GM19240 (cell line): Measurements from ENCODE around the gene CCDC136.
A peak's percentile ranks its signal among the peaks of the same experiment; 100 is the strongest.

Source experiments
- DNase-seq: peaks from one replicate; pipeline ENCODE4 v3.0.0; 2011; ENCODE audit warnings: low spot score; ENCODE audit not compliant: insufficient read length

Gene CCDC136

DNA sequence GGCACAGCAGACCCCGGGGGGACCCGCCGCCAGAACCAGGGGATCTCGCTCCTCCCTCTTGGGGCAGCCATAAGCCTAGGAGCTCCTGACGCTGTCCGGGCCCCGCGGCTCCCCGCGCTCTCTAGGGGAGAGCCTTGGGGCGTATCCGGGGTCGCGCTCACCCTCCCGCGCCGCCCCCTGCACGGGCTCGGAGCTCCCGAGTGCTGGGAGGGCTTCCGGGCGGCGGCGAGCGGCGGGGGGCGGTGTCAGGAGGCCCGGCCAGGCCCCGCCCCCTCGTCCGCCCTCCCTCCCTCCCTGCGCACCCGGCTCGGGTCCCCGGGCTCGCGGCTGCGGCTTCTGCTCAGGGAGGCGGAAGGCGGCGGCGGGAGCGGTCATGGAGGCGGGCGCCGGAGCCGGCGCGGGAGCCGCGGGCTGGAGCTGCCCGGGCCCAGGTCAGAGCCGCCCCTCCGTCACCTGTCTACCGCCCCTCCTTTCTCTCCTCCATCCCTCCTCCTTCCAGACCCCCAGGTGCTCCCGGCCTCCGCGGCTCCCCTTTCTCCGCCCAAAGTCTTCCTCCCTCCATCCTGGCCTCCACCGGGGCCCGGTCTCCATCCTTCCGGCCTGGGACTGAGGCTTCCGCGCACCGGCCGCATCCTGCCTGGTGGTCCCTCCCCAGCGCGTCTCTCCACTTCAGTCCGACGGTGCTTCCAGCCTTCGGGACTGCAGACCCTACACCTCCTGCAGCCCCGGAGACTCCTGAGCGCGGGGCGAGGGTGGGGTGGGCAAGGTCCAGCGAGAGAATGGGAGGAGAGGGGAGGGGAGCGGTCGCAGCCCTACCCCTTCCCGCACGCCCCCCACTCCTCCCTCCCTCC is at the start of gene CCDC136:
Gene CCDC136, plus strand, starts transcription at position 848 of the 851 bp plus-strand sequence. CDS start 444 bp downstream, outside the sequence.
- DNase-seq = peak; percentile 73

DNA sequence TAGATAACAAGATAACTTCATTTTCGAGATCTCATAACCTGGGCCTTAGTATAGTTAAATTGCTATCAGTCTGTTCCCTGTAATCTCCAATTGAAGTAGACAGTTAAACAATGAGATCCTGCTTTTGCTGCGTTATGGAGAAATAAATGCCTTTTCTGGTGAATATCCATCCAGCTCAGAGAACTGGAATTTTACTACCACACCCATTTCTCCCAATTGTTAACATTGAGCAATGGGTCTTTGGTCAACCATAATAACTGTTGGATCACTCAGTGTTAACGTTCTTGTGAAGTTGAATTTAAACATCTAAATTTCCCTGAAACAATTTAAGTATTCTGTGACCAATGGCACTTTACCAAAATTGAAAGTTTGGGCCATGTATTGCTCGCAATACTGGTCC is 49.6 kb upstream of the CCDC136 start:
- DNase-seq = no peak

DNA sequence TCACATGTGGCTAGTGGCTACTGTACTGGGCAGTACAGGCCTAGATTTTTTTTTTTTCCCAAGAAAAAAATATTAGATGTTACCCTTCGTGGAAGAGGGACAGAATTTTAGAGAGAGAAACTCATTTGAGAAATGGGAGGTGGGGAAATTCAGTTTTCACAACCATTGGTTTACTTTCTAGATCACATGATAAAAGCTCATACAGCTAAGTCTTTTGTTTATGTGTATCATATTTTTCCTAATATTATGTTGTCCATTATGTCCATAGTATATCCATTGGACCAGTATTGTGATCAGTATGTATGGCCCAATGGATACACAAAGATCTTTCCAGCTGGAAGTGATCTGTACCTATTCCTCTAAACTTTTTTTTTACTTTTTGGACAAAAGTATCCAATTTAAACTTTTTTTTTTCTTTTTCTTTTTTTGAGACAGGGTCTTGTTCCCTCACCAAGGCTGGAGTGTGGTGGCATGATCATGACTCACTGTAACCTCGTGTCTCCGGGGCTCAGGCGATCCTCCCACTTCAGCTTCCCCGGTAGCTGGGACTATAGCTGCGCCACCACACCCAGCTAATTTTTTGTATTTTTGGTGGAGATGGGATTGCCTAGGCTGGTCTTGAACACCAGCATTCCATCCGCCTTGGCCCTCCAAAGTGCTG is 48.5 kb upstream of the CCDC136 start:
- DNase-seq = no peak

DNA sequence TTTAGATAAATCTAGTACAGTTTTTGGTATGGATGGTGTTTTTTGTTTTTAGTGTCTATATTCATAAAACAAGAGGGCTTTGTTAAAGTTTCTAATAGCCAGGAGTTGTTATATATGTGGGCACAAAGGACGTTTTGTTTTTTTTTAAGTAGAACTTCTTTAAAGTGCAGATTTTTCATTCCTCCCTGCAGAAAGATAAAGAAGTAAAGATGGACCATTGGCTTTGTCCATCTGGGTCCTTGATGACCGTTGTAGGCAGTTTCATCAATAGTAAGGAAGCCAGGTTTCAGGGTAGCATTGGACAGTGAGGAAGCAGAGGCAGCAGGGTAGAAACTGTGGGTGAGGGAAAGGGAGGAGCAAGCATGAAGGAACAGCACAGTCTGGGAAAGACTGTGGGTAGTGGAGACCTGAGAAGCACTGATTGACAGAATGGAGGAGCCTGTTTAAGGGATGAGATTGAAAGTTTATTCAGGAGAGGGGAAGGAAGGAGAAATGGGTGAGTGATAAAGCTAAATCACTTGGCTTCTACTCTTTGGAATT is 47.3 kb upstream of the CCDC136 start:
- DNase-seq = no peak

GRCh38 chr7:128745706-128746105 is 46.1 kb upstream of the CCDC136 start:
- no peak for DNase-seq

- no peak for DNase-seq
These were observed 44.3 kb upstream of the CCDC136 start for GRCh38 chr7:128747327-128748079.

DNA sequence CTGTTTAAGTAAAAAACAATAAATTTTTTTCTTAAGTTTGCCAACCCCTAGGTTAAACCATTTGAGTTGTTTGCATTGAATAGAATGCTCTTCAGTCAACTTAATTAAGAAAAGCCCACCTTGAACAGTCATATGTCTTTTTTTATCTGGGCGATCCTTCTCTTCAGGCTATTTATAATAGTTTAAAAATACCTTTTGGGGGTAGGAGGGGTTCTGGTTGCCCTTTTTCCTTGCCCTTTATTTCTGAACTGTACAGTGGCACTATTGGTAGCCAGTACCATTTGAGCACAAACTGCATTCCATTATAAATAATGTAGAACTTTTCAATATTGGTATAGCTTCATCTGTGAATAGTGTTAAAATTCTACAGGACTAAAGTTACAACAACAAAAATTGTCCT is 39.5 kb upstream of the CCDC136 start:
- DNase-seq = no peak

DNA sequence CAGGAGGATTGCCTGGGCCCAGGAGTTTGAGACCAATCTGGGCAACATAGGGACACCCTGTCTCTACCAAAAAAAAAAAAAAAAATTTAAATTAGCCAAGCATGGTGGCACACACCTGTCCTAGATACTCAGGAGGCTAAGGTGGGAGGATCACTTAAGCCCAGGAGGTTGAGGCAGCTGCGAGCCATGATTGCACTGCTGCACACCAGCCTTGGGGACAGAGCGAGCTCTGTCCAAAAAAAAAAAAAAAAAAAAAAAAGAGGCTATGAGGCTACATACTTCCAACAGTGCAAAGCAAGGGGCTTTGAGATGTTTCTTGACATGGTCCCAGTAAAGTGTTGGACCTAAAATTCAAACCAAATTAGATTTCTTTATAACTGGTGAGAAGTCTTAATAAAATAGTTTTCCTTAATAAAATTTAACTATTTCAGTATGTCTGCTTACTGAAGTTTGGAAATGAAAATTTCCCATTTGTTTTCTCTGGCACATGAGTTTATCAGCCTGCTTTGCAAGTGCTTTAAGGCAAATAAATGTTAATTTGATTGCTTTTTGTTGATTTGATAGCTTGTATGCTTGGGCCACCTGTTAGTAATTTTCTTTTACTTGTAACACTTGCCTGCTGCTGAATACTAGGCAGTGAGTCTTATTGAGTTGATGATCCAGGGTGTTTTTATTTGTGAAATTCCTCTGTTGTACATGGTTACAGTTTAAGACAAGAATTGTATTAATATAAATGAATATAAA is 36.5 kb upstream of the CCDC136 start:
- no peak for DNase-seq

DNA sequence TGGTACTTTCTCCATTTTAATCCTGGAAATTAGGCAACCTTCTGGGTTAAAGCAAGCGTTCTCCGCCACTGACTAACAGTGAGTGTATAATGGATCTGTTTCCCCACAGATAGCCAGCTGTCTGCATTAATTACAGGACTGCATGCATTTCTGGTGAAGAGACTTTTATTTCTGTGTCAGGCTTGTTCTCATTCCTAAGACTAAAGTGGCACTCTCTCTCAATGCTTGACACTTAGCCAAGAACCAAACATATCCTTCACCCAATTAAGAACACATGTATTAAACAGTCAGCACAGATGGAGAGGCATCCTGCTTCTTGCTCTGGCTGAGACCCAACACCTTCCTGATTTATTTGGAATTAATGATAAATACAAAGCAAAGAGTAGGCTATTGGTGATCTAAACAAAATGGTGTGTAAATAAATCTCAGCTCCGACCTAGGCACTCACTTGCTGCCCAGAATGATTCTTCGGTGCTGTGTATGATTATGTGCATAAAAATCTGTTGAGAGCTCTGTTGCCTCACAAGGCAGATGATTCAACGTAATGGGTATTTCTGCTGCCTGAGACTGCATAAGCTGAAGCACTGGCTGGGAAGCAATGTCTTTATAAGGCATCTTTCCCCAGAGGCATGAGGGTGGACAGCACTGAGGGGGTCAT is 35.8 kb upstream of the CCDC136 start:
- no peak for DNase-seq

- DNase-seq = no peak
These were observed 34.6 kb upstream of the CCDC136 start for GRCh38 chr7:128757203-128757602.

DNA sequence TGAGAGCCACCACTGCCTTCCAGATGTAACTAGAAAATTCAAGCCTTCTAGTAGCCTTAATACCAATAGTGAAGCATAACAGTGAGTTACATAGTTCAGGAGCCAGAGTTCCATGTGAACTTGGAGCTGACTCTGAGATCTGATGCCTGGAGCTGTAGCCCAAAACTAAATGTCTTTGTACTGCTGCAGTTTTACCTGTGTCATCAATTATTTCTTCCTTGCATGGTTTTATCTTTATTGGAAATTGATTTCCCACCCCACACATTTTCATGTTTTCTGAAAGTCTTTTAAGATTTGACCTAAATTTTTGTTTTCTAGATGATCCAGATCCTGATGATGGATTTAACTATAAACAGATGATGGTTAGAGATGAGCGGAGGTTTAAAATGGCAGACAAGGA is 33.2 kb upstream of the CCDC136 start:
- no peak for DNase-seq

DNA sequence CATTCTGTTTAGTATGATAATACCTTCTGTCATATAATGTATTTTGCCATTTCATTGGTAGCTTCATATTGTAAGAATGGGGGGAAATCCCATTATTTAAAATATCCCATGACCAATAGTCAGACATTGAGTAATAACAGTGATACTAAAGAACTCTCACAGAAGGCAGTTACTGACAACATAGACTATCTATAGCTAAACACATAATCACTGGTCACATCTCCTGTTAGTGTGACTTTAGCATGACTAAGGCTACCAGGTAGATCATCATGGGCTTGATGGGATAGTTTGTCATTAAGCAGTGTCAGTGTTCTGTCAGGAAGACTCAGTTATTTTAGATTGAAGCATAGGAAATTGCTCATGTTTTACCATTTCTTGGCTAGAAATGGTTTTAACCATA is 32.5 kb upstream of the CCDC136 start:
- no peak for DNase-seq

DNA sequence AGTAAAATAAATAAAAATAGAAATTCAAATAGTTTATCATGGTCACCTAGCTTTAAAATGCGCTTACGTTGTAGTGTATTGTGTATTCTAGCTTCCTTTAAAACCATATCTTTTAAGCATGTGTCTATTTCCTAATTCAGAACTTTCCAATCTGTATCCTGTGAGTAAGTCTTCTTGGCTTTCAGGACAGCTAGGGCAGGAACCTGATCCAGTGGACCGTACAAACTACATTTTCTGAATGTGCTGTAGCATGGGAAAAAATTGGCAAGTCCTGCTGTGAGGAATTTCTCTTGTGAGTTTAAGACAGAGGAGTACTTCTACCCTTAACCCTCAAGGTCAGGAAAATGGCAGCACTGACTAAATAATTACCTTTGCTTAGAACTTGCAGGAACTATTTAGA is 28.2 kb upstream of the CCDC136 start:
- DNase-seq = no peak

DNA sequence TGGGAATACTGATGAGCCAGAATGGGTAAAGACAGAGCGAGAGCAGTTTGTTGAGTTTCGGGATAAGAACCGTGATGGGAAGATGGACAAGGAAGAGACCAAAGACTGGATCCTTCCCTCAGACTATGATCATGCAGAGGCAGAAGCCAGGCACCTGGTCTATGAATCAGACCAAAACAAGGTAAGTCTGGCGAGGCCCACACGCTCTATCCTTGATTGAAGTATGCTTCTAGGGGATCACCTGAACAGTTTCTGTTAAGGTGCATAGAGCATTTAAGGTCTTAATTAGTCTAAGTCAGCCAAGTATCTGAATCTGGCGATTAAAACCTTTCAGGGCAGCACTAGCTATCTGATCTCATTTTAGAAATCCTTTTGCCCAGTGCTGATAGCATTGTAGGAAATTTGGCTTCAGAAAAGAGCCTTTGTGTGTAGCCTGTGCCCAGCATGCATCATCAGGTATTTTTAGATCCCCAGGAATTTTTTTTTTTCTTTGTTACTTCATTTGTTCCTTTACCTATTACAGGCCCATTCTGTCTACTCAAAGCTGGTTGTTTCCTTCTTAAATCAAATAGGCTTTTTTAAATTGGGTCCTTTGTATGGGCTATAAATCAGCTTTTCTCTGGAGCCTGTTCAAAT is 24.2 kb upstream of the CCDC136 start:
- no peak for DNase-seq

- DNase-seq = no peak
These were observed 21.5 kb upstream of the CCDC136 start for GRCh38 chr7:128770233-128770632.

DNA sequence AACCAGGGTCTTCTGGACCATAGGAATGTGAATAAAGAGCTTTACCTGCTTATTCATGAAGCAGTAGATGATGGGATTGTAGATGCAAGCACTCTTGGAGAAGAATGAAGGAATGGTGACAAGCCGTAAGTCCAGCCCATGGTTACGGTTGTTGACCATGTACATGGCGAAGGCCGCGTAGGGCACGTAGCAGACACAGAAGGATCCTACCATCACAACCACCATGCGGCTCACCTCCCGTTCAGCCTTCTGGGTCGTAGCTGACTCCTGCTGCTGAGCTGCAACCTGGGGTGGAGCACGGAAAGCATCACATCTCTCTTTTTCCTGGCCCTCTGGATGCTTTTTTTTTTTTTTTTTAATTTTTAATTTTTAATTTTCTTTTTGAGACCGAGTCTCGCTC is 18.2 kb upstream of the CCDC136 start:
- no peak for DNase-seq

DNA sequence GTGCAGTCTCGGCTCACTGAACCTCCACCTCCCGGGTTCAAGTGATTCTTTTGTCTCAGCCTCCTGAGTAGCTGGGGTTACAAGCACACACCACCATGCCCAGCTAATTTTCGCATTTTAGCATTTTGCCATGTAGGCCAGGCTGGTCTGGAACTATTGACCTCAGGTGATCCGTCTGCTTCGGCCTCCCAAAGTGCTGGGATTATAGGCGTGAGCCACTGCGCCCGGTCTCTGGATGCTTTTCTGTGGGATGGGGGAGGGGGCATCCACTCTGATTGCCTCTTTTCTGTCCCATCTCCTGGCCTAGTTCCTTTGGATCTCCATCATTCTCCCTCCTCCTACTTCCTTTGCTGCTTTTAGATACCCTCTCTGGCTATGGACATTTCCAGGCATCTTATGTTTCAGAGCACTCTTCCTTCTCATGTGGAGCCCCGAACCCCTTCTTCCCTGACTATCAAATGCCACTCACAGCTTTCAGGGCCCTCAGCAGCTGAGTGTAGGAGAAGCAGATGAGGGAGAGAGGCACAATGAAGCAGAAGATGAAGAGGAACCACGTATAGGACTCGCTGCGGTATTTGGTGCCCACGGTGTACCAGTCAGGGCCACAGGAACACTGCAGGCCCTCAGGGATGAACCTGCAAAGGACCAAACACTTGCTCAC is 17.6 kb upstream of the CCDC136 start:
- DNase-seq = no peak

GRCh38 chr7:128774921-128775320 is 16.8 kb upstream of the CCDC136 start:
- no peak for DNase-seq

DNA sequence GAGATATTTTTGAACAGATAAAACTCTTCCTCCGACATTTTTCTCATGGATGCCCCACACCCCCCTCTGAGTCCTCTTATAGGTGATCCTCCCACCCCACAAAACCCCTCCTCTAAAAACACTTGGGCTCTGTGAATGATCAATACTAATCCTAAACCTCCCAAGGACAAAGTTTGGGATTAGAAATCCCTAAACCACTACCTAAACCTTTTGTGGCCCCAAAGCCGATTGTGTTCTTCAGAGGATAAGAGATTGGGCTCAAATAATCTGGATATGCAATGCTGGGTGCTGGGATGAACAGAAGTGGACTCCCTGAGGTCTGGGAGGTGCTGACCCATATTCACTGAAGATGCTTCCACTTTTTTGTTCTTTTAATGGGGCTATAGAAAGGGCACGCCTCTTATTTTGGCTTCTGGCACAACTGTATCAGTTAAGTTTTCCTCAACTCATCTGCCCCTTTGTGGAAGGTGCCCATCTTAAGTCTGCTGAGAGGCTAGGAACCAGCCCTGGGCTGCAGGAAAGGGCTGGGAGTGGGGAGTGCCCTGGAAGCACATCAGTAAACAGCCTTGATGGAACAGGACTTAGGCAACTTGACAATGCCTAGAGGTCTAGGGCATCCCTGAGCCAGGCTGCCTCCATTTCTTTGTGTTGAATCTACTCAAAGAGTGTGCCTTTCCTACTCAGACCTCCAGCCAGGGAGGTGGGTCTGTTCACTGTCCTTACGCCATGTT is 15.9 kb upstream of the CCDC136 start, which contains the start of gene OPN1SW:
Gene OPN1SW, minus strand, starts transcription at position 51 of the 731 bp plus-strand sequence. Its CDS starts 13 bp downstream, at position 38.
- no peak for DNase-seq
